Sciatic nerve (tissue), 2 donors: Measurements from ENCODE around the gene SKP1. TPM values are rescaled to one million over a fixed set of nuclear protein-coding genes. Genes with fewer than 3 reads are reported as not detected.
"Not testable (repeated sequence)": the region's sequence is repeated elsewhere in the genome, so short reads cannot be mapped to it uniquely, and the experiment has no call there.

ENCODE experiments used
- ATAC-seq: fragments of 200-7000 bp; cut with Tn5 transposase; one replicate; pipeline ENCODE4 v1.9.1; 2020; ENCODE audit warnings: mild to moderate bottlenecking, moderate library complexity
- DNase-seq: peaks from one replicate; pipeline ENCODE4 v3.0.0-alpha.2; 2020; ENCODE audit warnings: low spot score
- intact Hi-C: fragments of 100-400 bp; cut with DNase I; formaldehyde crosslinking; loops from one replicate; pipeline ENCODE4 v1.14.2; 2022
- total RNA-seq: library from RNA; stranded (reverse); fragmentation: NEBNext Ultra II Directional; extraction: Animal tissue kit (Norgen Biotek cat#: 25700); gene quantifications from one replicate; pipeline ENCODE4 v1.2.1, GENCODE V29; 2021
- donor health status: DM: no; HTN: no; CAD: no.
- donor health status: DM: no; HTN: no; CAD: no.

Gene SKP1
- total RNA-seq, 1 donor from 2014 or later: 295 TPM

DNA sequence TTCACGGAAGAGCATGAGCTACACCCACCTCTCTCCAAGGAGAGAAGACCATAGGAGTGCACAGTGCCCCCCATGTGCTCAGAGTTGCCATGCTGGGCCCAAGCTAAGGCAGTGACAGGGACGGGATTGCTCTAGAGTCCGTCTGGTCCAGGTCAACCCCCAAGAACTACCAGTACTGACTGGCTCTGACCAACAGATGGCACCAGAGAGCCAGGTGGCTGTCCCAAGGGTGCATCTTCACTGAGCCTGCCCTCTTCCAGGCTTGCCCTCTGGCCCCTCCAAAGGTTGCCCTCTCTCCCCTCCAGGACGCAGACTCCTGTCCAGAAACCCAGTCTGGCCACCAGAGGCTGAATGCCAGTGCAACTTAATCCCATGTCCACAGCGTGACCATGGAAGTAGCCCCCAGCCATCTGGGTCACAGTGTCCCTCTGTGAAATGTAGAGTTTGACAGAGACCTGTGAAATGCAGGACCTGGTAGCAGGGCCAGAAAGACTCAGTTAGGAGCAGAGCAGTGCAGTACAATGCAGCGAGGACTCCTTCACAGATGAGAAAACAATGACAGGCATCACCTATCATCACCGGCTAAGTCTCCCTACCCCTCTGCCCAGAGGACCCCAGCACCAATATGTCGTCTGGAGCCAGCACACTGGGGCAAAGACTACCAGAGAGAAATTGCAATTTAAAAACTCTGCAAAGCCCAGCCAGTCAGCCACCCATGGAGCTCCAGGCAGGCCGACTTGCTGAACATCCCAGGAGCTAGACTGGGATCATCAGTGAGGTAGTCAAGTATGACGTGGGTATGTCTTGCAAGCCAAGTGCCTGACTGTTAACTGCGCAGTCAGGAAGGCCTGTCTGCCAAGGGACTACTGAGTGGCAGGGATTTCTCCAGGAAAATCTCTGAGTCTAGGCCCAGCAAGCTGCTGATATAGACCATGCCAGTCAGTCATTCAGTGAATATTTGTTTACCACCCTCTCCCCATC lies 7.7 kb upstream of the SKP1 start:
- peak; percentile 82 for DNase-seq
- ATAC-seq: peak; percentile 88
- intact Hi-C loops: loop anchor here (5.0 kb wide), 1 partner anchor 103 kb away; no protein-coding TSS in a partner anchor

DNA sequence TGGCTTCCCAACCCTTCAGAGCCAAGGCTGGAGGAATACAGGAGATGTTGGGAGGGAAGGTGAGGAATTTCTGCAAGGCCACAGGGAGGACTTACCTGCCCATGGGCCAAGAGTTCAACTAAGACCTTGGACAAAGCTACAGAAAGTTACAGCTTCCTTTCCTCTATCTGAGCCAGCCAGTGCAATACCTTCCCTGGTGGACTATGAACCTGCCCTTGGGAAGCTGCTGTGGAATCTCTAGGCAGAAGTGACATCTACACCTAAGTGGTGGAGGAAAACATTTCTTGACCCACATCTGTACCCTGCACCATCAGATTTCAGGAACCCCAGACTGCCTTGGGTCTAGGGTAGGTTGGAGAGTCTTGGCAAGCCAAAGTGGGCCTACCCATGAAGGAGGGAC lies 6.7 kb upstream of the SKP1 start:
- DNase-seq (no peak), ATAC-seq (no peak)
- intact Hi-C loops: no loop called here

DNA sequence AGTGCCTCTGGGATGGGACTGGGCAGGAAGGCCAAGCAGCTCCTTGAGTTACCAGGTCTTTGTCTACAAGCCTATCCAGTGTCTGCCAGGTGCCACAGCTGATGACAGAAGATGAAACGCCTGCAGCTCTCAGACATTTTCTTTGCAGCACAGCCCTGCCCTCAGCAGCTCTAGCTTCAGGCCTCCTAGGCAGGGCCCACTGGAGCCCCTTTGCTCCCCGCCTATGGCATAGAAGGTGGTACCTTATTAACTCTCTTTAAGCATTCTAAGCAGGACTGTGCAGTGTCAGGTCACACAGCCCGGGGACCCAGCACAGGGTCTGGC lies 1.3 kb upstream of the SKP1 start:
- DNase-seq: no peak
- intact Hi-C loops: no loop called here
- no peak for ATAC-seq

DNA sequence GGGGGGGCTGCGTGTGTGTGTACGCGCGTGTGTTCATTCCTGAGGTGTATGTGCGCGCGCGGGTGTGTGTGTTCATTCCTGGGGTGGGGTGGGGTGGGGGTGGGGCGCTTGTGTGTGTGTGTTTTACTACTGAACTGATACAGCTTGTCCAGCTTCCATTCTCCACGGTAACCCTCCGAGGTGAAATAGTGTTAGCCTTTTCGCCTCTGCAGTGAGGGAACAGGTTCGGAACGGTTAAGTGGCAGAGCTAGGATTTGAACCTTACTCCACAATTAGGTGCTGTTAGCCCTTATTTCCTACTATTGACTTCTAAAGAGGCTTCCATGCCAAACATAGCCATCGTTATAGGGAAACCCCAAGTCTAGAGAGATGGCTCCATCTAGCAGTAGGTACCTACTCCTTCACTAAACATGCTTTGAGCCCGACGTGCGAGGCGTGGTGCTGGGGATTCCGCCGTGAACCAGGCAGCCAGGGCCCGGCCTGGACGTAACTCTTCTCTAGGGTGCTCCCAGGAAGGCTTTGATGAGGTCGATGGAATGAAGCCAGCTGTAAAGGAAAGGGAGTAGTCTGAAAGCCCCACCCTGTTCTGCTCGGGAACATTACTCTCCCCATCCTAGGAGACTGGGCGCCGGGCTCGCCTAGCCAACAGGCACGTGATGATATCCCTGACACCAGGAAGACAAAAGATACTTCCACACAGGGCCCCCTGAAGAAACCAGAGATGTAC lies 782 bp upstream of the SKP1 start:
- DNase-seq (peak; percentile 67), ATAC-seq (peak; percentile 82)
- intact Hi-C loops: no loop called here

DNA sequence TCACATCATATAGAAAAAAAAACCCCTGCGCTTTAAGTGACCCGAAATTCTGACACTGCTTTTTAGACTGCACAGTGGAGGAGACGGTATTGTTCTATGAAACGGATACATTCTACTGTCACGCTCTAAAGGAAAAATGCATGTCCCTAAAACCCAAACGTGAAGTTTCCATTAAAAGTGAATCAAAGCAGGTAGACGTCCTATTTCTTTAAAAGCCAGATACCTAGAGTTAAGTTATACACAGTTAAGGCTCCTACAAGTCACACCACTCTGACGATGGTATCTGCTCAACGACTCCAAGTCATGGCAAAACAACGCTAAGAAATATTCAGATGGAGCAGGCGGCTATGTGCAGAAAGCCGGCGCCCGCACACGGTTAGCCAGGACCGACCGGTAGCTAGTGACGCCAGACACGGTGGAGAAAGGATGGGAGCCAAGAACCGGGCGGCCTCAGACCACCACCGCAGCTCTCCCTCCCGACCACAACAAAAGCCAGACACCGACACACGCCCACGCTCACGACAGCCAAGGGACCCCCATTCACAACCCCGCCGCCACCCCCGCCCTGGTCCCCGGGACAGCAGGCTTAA lies 734 bp downstream of the SKP1 start:
- ATAC-seq (peak; percentile 4), DNase-seq (peak; percentile 67)
- intact Hi-C loops: no loop called here

DNA sequence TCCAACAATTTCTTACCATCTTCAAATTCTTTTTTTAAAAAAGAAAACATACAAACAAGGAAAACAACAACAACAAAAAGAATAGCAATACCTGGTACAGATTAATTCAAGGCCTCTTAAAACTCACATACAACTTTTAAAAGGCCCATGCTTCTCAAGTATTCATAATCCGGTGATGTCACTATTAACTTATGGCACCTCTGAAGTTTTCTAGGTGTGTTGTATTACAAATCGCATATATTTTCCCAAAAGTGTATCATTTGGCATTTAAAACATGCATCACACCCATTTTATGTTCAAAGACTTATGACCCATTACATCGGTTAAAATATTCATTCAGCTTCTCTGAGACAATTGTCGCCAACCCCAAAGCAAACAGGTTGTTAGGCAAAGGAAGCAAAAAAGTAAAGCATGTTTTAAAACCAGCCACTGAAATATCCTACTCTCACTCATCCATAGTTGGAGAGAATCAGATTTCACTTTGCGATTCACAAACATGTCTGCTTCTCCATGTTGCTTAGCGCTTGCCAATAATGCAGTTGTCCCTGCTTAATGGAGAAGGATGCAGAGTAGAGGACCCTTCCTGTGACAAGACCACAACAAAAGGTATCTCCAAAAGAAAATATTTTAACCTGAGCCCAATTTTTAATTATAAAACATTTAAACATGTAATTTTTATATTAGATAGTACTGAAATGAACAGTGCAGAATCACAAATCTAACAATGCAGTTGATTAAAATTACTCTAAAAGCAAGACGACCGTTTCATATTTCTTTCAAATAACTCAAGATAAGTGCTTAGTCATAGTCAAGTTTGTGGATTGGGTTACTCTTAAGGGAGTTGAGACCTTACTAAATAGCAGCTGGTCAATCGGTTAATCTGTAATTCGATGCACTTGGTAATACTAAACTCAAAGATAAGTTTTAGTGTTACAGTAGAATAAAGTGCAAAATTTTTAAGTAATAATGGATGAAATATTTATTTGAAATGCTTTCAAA lies 1.6 kb downstream of the SKP1 start:
- DNase-seq (no peak), ATAC-seq (no peak)
- intact Hi-C loops: no loop called here

DNA sequence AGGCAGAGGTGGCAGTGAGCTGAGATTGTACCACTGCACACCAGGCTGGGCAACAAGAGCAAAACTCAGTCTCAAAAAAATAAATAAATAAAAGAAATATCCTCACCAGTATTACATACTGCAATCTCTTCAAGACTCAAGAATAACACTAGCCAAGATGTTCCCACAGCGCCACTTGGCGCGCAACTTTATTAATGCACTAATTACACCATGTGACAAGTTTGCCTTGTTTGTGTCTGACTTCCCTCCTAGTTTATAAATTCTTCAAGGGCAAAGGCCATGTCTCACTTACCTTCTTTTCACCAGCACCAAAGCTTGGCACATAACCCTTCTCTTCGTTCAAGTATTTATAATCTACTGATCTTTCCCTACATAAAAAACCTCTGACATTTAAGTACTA lies 4.8 kb downstream of the SKP1 start:
- no peak for ATAC-seq
- intact Hi-C loops: no loop called here
- no peak for DNase-seq

DNA sequence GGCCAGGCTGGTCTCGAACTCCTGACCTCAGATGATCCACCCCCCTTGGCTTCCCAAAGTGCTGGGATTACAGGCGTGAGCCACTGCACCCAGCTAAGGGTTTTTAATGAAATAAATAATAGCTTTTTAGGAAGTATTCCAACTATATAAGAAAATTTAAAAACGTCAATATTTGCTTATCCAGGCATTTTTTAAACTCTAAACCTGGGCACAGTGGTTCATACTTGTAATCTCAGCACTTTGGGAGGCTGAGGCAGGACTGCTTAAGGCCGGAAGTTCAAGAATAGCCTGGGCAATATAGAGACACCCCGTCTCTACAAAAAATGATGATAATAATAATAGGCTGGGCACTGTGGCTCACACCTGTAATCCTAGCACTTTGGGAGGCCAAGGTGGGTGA lies 14.2 kb downstream of the SKP1 start:
- intact Hi-C loops: no loop called here

DNA sequence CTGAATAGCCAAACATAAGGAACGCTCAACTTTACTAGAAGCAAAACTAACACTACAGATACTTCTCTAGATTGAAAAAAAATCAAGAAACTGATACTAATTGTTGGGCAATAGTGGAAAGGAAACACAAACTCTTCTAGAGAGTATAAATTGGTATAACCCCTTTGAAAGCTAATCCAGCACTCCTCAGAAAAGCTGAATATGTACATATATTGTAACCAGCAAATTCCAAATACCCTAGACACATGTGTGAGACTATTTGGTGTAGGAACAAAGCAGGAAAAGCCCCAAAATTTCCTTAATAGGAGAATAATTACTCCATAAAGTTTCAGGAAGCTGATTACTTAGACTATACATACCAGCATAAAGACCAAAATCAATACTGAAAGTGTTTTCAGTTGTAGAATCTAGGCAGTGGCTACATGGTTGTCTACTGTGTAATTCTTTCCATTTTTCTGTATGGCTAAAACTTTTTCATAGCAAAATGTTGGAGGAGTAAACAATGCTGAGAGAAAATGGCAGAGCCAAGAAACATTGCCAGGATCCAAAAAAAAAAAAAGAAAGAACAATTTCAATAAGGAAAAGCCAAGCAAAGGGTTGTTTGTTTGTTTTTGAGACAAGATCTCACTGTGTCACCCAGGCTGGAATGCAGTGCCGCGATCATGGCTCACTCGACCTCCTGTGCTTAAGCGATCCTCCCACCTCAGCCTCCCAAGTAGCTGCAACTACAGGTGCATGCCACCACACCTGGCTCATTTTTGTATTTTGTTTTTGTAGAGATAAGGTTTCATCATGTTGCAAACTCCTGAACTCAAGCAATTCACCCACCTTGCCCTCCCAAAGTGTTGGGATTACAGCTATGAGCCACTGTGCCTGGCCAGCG lies 15.0 kb downstream of the SKP1 start:
- intact Hi-C loops: no loop called here
- DNase-seq (no peak), ATAC-seq (no peak)

More for the DNA sequence above, 14.2 kb downstream of the SKP1 start:
- ATAC-seq: no peak
- no peak for DNase-seq

DNA sequence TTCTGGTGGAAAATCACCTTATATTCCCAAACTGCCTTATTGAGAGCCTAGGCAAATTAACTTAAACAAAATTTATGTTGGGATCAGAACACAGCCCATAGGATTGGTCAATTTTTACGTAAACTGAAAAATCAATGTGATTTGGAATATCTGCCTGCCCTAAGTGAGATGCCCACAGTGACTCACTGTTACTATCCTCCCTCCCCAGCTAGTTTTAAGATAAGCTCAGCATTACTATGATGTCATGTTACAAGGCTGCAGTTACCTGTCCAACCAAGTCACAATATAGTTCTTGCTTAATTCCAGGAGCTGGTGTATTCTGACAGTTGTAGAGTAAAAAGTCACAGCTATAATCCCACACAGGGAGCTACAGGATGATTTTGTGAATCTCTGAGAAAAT lies 23.1 kb downstream of the SKP1 start:
- ATAC-seq: no peak
- no peak for DNase-seq
- intact Hi-C loops: no loop called here

DNA sequence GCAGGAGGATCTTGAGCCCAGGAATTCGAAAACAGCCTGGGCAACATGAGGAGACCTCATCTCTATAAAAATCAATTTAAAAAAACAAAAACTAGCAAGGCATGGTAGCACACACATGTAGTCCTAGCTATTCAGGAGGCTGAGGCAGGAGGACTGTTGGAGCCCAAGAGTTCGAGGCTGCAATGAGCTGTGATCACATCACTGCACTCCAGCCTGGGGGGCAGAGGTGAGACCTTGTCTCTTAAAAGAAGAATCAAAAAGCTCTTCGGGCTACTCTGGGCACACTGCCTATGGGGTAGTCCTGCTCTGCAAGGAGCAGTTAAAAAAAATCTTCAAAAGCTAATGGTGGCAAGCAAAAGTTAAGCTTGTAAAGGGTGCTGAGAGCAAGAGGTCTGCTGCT lies 23.5 kb downstream of the SKP1 start:
- DNase-seq (no peak), ATAC-seq (no peak)
- intact Hi-C loops: no loop called here

DNA sequence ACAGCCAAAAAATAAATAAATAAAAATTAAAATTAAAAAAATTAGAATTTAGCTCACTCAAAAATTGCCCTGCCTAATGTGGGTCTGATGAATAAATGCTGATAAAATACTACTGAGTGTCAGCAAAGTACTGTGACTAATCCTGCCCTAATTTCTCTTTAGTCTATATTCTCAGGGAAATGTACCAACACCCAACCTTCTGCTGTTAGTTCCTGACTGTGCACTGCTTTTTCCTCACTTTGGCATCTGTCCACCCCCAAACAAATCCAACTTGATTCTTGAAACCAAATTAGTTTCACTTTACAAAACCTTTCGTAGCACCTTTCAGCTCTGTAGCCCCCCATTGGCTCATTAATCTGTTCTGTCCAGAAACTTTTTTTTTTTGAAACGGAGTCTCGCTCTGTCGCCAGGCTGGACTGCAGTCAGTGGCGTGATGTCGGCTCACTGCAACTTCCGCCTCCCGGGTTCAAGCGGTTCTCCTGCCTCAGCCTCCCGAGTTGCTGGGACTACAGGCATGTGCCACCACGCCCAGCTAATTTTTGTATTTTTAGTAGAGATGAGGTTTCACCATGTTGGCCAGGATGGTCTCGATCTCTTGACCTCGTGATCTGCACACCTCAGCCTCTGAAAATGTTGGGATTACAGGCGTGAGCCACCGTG lies 24.4 kb downstream of the SKP1 start:
- DNase-seq, intact Hi-C loops, ATAC-seq: not testable (repeated sequence)

DNA sequence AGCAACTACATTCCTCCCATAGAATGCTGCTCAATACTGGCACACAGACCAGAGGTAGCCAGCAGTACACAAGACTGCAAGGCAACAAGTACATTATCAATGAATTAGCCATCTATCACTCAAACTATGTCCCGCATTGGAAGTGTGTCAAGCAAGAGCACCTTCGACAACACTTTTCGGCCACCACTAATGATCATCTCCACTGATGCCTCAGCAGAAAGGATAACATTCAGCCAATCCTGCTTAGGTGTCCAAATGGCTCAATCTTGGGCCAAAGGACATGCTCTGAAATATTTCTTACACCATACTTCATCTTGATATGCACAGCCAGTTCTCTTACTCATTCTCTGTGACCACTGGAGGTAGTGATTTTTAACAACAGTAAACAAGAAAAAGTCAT lies 25.0 kb downstream of the SKP1 start:
- intact Hi-C loops: no loop called here
- ATAC-seq (no peak), DNase-seq (no peak)

DNA sequence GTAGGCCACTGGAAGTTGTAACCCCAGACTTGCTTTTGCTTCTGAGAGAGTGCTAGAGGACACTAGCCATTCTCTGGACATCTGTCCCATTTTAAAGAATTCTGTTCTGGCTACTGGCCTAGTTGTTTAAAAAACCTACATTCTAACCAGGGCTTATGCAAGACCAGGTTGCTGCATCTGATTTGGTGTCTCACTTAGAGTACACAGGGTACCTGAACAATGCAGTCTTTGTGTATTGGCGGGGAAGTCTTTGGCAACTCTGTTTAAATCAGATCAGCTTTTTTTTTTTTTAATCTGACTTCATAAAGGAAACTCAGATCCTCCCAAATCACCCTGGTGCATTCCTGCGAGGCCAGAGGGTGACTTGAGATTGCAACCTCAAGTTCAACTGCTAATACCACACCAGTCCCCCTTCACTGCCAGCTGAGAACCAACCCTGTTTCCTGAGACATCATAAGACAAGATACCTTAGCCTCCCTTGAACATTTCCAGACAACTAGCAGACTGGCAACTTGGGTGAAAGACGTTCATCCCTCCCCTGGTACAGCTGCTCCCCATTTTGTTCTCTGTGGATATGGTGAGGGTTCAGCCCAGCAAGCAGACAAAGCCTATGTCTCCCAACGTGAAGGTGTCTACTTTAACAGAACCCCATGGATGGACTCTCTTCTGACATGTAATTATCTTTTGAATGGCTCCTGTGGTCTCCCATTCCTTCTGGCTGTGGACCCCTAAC lies 27.0 kb downstream of the SKP1 start:
- no peak for DNase-seq
- intact Hi-C loops: no loop called here
- ATAC-seq: peak; percentile 82

DNA sequence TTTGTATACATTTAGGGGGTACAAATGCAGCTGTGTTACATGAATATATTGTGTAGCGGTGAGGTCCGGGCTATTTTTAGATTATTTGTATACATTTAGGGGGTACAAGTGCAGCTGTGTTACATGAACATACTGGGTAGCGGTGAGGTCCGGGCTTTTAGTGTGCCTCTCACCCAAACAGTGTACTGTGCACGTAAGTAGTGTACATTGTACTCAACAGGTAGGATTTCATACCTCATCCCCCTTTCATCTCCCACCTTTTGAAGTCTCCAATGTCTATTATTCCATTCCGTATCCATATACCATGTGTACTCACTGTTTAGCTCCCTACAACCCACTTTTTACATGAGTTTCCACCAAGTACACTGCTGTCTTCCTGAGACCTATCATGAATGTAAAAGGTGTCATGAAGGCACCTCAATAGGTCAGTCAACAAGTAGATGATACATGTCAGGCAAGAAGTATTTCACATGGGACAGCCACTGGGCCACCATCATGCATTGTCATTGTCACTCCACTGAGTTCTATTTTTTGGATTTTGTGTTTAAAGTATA lies 27.7 kb downstream of the SKP1 start:
- no peak for ATAC-seq
- intact Hi-C loops: no loop called here
- DNase-seq: no peak

DNA sequence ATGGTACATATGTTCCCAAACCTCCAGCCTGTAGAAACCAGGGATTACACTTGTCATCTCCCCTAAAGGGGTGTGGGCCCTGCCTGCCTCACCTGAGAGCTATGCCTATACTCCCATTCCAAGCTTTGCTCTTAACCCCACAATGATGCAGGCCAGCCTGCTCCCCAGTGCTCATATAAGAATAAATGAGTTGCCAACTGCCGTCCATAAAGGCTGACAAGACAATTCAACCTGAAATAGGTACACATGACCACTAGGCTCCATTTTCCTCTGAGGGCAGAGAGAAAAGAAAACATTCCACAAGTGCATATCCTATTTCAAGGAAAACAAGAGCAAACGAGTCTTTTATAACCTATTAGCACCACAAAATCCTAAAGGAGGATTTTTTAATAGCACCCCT lies 28.4 kb downstream of the SKP1 start:
- no peak for DNase-seq
- intact Hi-C loops: no loop called here
- no peak for ATAC-seq
